PFSK-1 (cell line): ENCODE measurements around the gene KBTBD7.

Experiments used
- POLR2AphosphoS5 ChIP-seq: IDR thresholded peaks from 2 replicates; pipeline ENCODE4 v1.6.1; 2012; ENCODE audit warnings: low read depth, mild to moderate bottlenecking, control low read depth, low read length, moderate library complexity
- SIN3A ChIP-seq: IDR thresholded peaks from 2 replicates; pipeline ENCODE4 v1.6.1; 2012; ENCODE audit warnings: mild to moderate bottlenecking, low read length, moderate library complexity, borderline replicate concordance; ENCODE audit not compliant: insufficient read depth
- TF ChIP-seq, protein P1 (sequence below), 2 experiments: IDR thresholded peaks; 2 replicates each; pipeline versions ENCODE4 v1.6.1 to v1.8.0; 2011 to 2012; ENCODE audit warnings: low read depth in 2 of 2, low read length in 2 of 2, control low read depth in 1 of 2, inconsistent platforms in 1 of 2, mild to moderate bottlenecking in 1 of 2, moderate library complexity in 1 of 2; ENCODE audit not compliant: insufficient read depth in 1 of 2

DNA sequence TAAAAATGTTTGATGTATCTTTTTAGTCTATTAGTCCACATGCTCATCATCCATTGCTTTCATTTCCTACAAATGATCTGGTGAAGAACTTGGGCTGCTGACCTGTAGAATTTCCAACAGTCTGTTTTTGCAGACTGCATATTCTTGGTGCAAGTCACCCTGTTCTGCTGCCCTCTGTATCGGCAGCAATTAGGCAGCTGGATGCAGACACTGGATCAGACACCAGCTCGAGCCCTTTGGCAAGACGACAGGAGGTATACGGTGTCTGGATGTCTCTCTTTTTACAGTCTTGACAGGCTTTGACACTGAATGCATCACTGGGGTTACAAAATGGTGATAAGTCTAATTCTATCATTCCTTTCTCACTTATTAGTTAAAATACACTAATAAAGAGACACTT, 47.3 kb upstream of the KBTBD7 start:
- TF ChIP-seq, protein P1, sequence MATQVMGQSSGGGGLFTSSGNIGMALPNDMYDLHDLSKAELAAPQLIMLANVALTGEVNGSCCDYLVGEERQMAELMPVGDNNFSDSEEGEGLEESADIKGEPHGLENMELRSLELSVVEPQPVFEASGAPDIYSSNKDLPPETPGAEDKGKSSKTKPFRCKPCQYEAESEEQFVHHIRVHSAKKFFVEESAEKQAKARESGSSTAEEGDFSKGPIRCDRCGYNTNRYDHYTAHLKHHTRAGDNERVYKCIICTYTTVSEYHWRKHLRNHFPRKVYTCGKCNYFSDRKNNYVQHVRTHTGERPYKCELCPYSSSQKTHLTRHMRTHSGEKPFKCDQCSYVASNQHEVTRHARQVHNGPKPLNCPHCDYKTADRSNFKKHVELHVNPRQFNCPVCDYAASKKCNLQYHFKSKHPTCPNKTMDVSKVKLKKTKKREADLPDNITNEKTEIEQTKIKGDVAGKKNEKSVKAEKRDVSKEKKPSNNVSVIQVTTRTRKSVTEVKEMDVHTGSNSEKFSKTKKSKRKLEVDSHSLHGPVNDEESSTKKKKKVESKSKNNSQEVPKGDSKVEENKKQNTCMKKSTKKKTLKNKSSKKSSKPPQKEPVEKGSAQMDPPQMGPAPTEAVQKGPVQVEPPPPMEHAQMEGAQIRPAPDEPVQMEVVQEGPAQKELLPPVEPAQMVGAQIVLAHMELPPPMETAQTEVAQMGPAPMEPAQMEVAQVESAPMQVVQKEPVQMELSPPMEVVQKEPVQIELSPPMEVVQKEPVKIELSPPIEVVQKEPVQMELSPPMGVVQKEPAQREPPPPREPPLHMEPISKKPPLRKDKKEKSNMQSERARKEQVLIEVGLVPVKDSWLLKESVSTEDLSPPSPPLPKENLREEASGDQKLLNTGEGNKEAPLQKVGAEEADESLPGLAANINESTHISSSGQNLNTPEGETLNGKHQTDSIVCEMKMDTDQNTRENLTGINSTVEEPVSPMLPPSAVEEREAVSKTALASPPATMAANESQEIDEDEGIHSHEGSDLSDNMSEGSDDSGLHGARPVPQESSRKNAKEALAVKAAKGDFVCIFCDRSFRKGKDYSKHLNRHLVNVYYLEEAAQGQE (IDR thresholded peaks at IDR 0.05; ENCODE audit: insufficient read depth in 1 of 2, low read depth in 2 of 2, low read length in 2 of 2): no peak
- TF ChIP-seq POLR2AphosphoS5 (no peak), SIN3A (no peak)
